ENCODE data around the gene GGCX.
A peak's percentile ranks its signal among the peaks of the same experiment; 100 is the strongest.
"Not testable (repeated sequence)": the region's sequence is repeated elsewhere in the genome, so short reads cannot be mapped to it uniquely, and the experiment has no call there.

The GGCX gene

GRCh38 chr2:85577386-85578242 is 16.3 kb upstream of the GGCX start, which contains the start of gene VAMP8:
Gene VAMP8, plus strand, starts transcription at chr2:85577586. Its CDS starts 61 bp downstream, at chr2:85577647.
- Mint-ChIP-seq H3K27me3 (no peaks in the 10 kb centered on the region), H3K4me3 (peak within 1 kb of the TSS; percentile 96 to 97), H3K4me1 (ENCODE audit: low read depth in 2 of 2) (peaks cover 35 to 36% of the 10 kb centered on the region in 2 donors), H3K27ac (peak within 1 kb of the TSS; percentile 96 to 97), H3K9me3 (no peaks in the 10 kb centered on the region), H3K36me3 (ENCODE audit: insufficient read depth) (peaks cover 15% of the 10 kb centered on the region)
- DNase-seq (peak in 2 of 3 experiments; percentile 35 to 37), ATAC-seq (replicated peaks) (peak; percentile 88)

DNA sequence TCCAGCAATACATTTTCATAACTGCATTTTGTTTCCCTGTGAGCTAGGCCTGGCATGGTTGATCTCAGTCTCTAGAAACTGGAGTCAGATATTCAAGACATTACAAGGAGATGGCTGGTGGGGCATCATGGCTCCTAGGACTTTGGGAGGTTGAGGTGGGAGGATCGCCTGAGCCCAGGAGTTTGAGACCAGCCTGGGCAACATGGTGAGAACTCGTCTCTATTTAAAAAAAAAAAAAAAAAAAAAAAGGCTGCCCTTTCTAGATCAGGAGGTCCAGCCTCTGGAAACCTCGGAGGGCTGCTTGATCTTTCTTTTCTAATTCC is 15.7 kb upstream of the GGCX start:
- H3K27me3 Mint-ChIP-seq: no peaks in the 10 kb centered on the region
- no peak for DNase-seq
- peak overlapping the region; percentile 96 to 97 for H3K27ac Mint-ChIP-seq
- peaks cover 15% of the 10 kb centered on the region for H3K36me3 Mint-ChIP-seq (ENCODE audit: insufficient read depth)
- no peak for ATAC-seq (replicated peaks)
- H3K9me3 Mint-ChIP-seq: no peaks in the 10 kb centered on the region
- H3K4me1 Mint-ChIP-seq (ENCODE audit: low read depth in 2 of 2): peaks cover 35 to 36% of the 10 kb centered on the region in 2 donors
- H3K4me3 Mint-ChIP-seq: peak overlapping the region; percentile 96 to 97

DNA sequence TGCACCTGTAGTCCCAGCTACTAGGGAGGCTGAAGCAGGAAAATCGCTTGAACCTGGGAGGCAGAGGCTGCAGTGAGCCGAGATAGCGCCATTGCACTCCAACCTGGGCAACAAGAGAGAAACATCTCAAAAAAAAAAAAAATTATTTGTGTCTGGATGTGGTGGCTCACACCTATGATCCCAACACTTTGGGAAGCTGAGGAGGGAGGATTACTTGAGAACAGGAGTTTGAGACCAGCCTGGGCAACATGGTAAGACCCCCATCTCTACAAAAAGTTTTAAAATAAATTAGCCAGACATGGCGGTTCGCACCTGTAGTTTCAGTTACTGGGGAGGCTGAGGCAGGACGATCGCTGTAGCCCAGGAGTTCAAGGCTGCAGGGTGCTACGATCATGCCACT is 14.4 kb upstream of the GGCX start:
- Mint-ChIP-seq H3K9me3 (no peaks in the 10 kb centered on the region), H3K36me3 (ENCODE audit: insufficient read depth) (peaks cover 13% of the 10 kb centered on the region), H3K4me3 (no peak overlapping the region), H3K27me3 (peaks cover 0 to 3% of the 10 kb centered on the region in 2 donors), H3K4me1 (ENCODE audit: low read depth in 2 of 2) (peaks cover 29 to 30% of the 10 kb centered on the region in 2 donors), H3K27ac (no peak overlapping the region)
- DNase-seq (no peak), ATAC-seq (replicated peaks) (no peak)

DNA sequence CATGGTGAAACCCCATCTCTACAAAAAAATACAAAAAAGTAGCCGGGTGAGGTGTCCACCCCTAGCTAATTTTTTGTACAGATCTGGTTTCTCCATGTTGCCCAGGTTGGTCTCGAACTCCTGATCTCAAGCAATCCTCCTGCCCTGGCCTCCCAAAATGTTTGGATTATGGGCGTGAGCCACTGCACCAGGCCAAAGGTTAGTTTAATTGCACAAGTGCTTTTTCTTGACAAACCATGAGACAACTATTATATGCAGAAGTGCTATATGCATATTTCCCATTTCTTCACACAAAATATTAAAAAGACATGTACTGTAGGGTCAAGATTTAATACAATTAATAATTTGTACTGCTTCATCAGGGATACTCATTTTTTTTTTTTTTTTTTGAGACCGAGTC is 5.0 kb upstream of the GGCX start:
- DNase-seq (no peak), ATAC-seq (replicated peaks) (no peak)
- H3K4me1 Mint-ChIP-seq (ENCODE audit: low read depth in 2 of 2): peaks cover under 1 to 4% of the 10 kb centered on the region in 2 donors

GRCh38 chr2:85564144-85564563 is 2.9 kb upstream of the GGCX start:
- Mint-ChIP-seq H3K27ac (no peak overlapping the region), H3K4me3 (no peak overlapping the region), H3K27me3 (no peaks in the 10 kb centered on the region), H3K9me3 (no peaks in the 10 kb centered on the region), H3K4me1 (ENCODE audit: low read depth in 2 of 2) (peaks cover 14 to 20% of the 10 kb centered on the region in 2 donors), H3K36me3 (ENCODE audit: insufficient read depth) (peaks cover 13% of the 10 kb centered on the region)
- DNase-seq (no peak), ATAC-seq (replicated peaks) (no peak)

More for the DNA sequence above, 5.0 kb upstream of the GGCX start:
- Mint-ChIP-seq H3K36me3 (ENCODE audit: insufficient read depth) (peaks cover 6% of the 10 kb centered on the region), H3K4me3 (no peak overlapping the region), H3K27me3 (peaks cover 0 to 11% of the 10 kb centered on the region in 2 donors), H3K27ac (no peak overlapping the region), H3K9me3 (no peaks in the 10 kb centered on the region)

GRCh38 chr2:85560812-85561279 is 447 bp downstream of the GGCX start:
- Mint-ChIP-seq H3K9me3 (no peaks in the 10 kb centered on the region), H3K36me3 (ENCODE audit: insufficient read depth) (peaks cover 22% of the 10 kb centered on the region), H3K27ac (peak overlapping the region; percentile 94 to 95), H3K4me1 (ENCODE audit: low read depth in 2 of 2) (peaks cover 18 to 24% of the 10 kb centered on the region in 2 donors), H3K4me3 (peak overlapping the region; percentile 93 to 96), H3K27me3 (no peaks in the 10 kb centered on the region)
- ATAC-seq (replicated peaks) (peak; percentile 28), DNase-seq (no peak)

- Mint-ChIP-seq H3K27ac (peak overlapping the region in 1 of 2 donors; percentile 95), H3K4me1 (ENCODE audit: low read depth in 2 of 2) (peaks cover 18 to 24% of the 10 kb centered on the region in 2 donors), H3K4me3 (peak overlapping the region; percentile 93 to 96), H3K36me3 (ENCODE audit: insufficient read depth) (peaks cover 22% of the 10 kb centered on the region)
- not testable (repeated sequence) for H3K27me3 Mint-ChIP-seq; H3K9me3 Mint-ChIP-seq; ATAC-seq (replicated peaks); DNase-seq
Measured at GRCh38 chr2:85560403-85560726, 928 bp downstream of the GGCX start.

- ATAC-seq (replicated peaks) (no peak), DNase-seq (no peak)
- no peak overlapping the region for H3K4me3 Mint-ChIP-seq
- peaks cover 34% of the 10 kb centered on the region for H3K36me3 Mint-ChIP-seq (ENCODE audit: insufficient read depth)
- H3K4me1 Mint-ChIP-seq (ENCODE audit: low read depth in 2 of 2): peaks cover 18 to 24% of the 10 kb centered on the region in 2 donors
- peak overlapping the region in 1 of 2 donors; percentile 41 for H3K27ac Mint-ChIP-seq
- no peaks in the 10 kb centered on the region for H3K9me3 Mint-ChIP-seq
- H3K27me3 Mint-ChIP-seq: no peaks in the 10 kb centered on the region
Measured at GRCh38 chr2:85558160-85558559, 3.1 kb downstream of the GGCX start.

DNA sequence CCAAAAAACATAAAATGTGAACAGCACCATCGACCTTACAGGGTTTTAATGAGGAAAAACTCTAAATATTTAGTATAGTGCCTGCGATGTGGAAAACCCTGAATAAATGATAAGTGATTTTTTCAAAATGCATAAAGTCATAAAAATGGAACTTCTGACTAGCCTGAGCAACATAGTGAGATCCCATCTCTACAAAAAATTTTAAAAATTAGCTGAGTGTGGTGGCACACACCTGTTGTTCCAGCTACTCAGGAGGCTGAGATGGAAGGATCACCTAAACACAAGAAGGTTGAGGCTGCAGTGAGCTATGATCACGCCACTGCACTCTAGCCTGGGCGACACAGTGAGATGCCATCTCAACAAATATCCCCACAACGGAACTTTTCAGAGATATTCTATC is 4.2 kb downstream of the GGCX start:
- DNase-seq (no peak), ATAC-seq (replicated peaks) (no peak)
- H3K9me3 Mint-ChIP-seq: no peaks in the 10 kb centered on the region
- peaks cover 37% of the 10 kb centered on the region for H3K36me3 Mint-ChIP-seq (ENCODE audit: insufficient read depth)
- no peaks in the 10 kb centered on the region for H3K27me3 Mint-ChIP-seq
- no peak overlapping the region for H3K4me3 Mint-ChIP-seq
- H3K4me1 Mint-ChIP-seq (ENCODE audit: low read depth in 2 of 2): peaks cover 18 to 24% of the 10 kb centered on the region in 2 donors
- no peak overlapping the region for H3K27ac Mint-ChIP-seq

DNA sequence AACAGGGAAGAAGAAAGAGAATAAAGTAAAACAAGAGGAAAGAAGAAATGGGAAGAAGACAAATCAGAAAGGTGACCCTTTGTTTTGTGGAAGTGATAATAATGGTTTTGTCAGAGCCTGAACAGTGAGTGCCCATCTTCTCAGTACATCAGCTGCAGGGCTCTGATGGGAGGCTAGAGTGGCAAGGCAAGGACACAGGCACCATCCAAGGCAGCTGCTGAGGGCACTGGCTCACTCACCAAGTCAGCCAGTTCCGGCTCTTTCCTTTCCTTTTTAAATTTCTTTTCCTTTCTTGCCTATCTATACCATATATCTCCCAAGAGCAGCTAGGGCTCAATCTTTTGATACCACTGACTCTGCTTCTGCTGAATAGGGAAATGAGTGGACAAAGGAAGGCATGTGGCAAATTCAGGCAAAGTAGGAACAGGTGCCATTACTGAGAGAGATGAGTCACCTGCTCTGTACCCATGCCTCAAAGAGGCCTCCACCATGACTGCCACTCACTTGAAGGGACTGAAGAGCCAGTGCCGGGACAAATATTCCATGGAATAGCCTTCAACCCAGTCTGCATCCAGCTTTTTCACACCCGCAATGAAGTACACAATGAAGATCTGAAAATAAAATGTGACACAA is 6.2 kb downstream of the GGCX start:
- Mint-ChIP-seq H3K4me3 (no peak overlapping the region), H3K4me1 (ENCODE audit: low read depth in 2 of 2) (peaks cover 9 to 12% of the 10 kb centered on the region in 2 donors), H3K27ac (no peak overlapping the region), H3K9me3 (no peaks in the 10 kb centered on the region), H3K27me3 (no peaks in the 10 kb centered on the region), H3K36me3 (ENCODE audit: insufficient read depth) (peaks cover 40% of the 10 kb centered on the region)
- ATAC-seq (replicated peaks): no peak
- no peak for DNase-seq

- Mint-ChIP-seq H3K27ac (no peak overlapping the region), H3K4me3 (no peak overlapping the region), H3K36me3 (ENCODE audit: insufficient read depth) (peaks cover 49% of the 10 kb centered on the region), H3K27me3 (no peaks in the 10 kb centered on the region), H3K9me3 (no peaks in the 10 kb centered on the region), H3K4me1 (ENCODE audit: low read depth in 2 of 2) (peaks cover 4 to 5% of the 10 kb centered on the region in 2 donors)
- ATAC-seq (replicated peaks) (no peak), DNase-seq (no peak)
Measured at GRCh38 chr2:85553184-85553583, 8.1 kb downstream of the GGCX start.

- ATAC-seq (replicated peaks): peak; percentile 98
- Mint-ChIP-seq H3K4me1 (ENCODE audit: low read depth in 2 of 2) (peaks cover 0 to 2% of the 10 kb centered on the region in 2 donors), H3K27ac (no peak overlapping the region), H3K9me3 (no peaks in the 10 kb centered on the region), H3K4me3 (no peak overlapping the region), H3K27me3 (no peaks in the 10 kb centered on the region), H3K36me3 (ENCODE audit: insufficient read depth) (peaks cover 52% of the 10 kb centered on the region)
- DNase-seq: peak; percentile 87 to 91 (median 91)
Measured at GRCh38 chr2:85551698-85552678, 9.3 kb downstream of the GGCX start.

- H3K27ac Mint-ChIP-seq: no peak overlapping the region
- no peak for DNase-seq
Measured at GRCh38 chr2:85550486-85550885, 10.8 kb downstream of the GGCX start.

More at GRCh38 chr2:85550486-85550885, 10.8 kb downstream of the GGCX start:
- ATAC-seq (replicated peaks): no peak
- Mint-ChIP-seq H3K4me1 (ENCODE audit: low read depth in 2 of 2) (peaks cover 0 to 2% of the 10 kb centered on the region in 2 donors), H3K9me3 (no peaks in the 10 kb centered on the region), H3K27me3 (no peaks in the 10 kb centered on the region), H3K4me3 (no peak overlapping the region), H3K36me3 (ENCODE audit: insufficient read depth) (peaks cover 59% of the 10 kb centered on the region)
